Suppressor macrophage treated with lipopolysaccharide for 1 hour (primary cell): ENCODE results near the gene BUB3.

Experiments used
- DNase-seq, 3 donors: peaks; one replicate each; pipeline ENCODE4 v3.0.0-alpha.2; 2020 to 2022

The BUB3 gene

DNA sequence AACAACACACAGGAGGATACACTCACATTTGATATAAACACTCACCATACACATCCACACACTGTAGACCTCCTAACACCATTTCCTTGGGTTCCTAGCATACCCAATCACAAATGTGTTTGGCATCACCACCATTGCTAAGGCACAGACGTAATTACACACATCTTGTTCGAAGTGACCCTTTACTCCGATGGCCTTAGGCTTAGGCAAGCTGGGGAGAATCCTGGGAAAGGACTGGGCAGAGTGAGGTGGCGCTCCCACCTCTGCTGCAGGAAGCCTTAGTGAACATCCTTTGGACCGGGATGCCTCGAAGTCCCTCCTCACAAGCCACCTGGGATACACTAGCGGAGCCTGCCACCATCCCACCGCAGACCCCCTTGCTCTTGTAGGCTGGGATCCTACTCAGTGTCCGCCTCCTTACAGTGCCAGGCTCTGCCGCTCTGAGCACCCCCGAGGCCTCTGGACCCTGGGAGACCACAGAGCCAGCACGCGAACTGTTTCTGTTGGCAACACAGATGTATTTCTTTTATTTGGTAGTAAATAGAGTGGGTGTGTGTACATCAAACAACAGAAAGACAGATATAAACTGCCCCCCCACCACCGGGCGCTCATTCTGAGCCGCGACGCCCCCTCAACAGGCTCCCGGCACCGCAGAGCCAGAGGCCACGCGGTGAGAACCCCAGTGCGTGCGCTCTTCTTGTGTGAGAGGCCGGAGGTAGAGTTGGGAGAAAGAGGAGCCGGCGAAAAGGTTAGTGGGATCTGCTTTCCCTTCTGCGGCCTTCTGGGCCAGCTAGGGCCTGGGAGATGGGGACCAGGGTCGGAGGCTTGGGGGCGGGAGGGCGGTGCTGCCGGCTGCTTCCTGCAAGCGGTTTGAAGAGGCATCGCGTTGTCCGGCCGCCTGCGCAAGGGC is 12.2 kb upstream of the BUB3 start:
- DNase-seq = no peak

DNA sequence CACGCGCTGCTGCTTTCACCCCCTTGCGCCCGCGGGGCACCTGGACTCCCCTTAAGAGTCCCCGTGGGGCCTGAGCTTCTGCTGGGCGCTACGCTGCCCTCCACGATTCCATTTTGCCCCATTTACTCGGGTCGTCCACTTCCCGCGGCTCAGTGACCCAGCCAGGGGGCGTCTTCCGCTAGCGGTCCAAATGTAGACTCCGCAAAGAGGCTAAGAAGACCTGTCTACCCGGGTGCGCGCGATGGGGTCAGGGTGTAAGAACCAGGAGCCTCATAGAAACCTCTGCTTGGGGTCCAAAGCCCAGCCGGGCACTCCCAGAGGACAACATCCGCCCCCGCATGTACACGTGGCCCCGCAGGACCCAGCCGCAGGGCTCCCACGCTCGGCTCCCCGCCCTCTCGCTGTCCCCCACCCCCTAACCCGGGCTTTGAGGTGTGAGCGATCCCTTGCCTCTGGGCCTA is 11.5 kb upstream of the BUB3 start:
- DNase-seq = no peak

DNA sequence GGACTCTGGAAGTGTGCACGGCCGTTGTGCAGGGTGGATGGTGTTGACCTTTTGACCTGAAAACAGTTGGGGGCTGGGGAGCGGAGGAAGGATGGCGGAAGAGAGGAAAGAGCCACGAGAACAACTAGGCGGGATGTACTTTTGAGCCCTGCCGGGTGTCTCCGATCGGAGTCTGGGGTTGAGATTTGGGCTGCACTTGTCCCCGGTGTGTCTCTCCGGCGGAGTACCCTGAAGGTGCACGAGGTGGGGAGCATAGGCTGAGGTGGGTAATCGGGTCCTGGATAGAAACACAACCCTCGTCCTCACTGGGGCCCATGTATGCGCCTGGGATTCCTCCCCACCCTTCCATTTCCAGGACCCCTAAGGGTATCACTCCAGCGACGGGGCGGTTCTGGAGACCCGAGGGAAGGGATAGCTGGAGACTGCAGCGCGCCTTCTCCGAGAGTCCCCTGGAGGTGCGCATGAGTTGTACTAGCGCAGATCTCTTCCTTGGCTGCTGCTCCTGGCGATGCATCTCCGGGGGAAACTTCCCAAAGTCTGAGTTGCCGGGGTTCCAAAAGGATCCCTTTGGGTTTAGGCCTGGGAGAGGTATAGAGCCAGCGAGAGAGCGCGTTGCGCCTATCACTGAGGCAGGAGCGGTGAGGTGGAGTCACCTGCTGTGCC is 10.9 kb upstream of the BUB3 start:
- DNase-seq = no peak

DNA sequence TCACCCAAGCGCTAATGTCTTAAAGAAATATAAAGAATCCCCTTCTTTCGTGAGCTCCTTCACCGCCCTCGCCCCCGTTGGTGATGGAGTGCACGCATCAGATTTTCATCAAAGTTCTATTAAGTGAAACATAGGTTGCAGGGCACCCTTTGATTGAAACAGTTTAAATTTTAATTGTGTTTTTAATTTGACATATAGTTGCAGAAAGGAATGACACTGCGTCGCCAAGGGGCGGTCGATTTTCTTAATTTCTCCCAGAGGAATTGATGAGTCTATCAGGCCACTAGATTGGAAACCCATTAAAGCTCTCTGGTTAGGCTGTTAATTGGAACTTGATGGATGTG is 10.4 kb upstream of the BUB3 start:
- no peak for DNase-seq

DNA sequence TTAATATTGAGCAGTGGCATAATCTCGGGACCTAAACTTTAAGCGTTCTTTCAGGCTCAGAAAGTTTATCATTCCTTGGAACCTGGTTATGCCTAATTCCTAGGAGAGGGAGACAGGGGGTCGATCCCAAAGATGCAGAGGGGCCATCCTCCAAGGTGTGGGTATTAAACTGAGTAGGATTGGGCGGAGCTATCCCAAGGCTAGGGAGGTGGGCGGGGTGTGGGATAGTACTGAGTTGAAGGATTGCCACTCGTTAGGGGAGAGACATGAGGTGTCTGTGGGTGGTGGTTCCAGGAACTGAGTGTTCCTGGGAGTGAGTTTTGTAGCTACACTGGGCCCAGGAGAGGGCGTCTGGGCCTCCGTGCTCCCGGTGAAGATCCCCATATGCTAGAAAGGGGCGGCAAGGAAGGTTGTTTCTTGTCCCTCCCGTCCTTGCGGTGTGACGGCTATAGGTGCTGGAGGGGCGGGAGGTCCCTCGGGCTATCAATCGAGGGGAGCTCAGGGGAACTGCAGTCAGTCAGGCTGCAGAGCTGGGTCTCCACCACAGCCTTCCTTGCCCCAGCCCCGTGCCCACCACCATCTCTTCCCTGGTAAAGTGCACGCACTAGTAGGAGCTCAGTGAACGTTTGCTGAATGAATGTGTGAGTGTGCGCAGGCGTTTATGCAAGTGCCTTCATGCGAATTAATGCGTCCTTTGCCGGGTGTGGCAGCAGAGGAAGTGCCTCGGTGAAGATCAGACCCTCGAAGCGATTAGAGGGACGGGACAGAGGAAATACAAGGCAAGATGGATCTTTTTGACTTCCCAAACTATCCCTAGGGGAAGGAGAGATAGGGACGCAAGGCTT is 9.3 kb upstream of the BUB3 start:
- DNase-seq = peak in 1 of 3 donors; percentile 34

DNA sequence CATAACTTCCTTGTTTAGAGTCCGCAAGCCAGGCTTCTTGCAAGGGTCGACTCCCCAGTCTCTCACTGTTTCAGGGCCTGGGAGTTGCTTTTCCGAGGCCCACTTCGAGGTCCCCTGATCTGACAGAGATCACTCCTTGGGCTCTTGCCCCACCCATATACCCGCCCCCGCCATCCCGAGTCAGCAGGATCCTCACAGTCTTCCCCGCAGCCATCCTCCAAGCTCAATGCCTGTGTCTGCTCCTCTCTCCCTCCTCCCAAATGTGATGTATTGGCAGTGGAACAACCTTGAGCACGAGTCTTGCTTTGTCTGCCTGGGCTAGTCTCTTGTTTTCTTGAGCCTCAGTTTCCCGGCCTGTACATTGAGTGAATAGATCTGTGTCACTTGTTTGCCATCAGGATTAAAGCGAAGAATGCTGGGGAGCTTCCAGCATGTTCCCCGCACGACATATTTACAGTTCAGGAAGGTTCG is 8.6 kb upstream of the BUB3 start:
- no peak for DNase-seq

DNA sequence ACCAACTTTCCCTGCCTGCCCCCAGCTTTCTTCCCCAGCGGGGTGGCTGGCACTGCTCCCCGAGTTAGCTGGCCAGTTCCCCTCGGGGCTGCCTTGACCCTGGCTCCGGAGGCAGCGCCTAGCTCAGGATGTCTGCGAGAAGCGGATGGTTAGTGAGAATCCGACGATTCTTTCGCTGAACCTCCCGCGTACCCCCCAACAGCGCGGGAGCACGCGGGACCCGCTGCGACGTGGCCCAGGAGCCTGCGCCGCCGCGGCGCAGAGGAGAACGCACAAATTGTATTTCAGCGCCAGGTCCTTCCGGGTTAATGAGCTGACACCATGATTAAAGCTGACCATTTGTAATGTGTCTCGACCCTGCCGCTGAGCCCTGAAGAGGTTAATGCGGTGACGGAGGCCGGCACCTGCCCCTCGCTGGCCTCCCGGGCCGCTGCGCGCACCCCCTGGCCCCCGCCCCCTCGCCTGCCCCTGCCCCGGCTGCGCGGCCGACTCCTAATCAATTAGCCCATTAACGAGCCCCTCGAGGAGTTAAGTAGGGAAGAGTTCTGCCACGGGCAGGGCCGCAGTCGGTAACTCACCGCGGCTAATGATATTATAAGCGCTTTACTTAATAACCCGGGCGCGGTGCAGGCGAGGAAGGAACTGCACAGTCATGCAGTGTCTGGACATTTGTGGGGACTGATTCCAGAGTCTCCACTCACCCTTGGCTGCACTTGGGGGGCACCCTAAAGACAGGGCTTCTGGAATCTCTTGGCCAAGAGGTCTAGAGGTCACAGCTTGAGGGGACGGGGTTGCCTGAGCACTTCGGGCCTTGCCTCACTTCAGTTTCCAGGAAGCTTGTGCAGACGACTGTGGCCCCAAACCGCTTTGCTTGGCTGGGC is 7.9 kb upstream of the BUB3 start:
- peak in 1 of 3 donors; percentile 40 for DNase-seq

DNA sequence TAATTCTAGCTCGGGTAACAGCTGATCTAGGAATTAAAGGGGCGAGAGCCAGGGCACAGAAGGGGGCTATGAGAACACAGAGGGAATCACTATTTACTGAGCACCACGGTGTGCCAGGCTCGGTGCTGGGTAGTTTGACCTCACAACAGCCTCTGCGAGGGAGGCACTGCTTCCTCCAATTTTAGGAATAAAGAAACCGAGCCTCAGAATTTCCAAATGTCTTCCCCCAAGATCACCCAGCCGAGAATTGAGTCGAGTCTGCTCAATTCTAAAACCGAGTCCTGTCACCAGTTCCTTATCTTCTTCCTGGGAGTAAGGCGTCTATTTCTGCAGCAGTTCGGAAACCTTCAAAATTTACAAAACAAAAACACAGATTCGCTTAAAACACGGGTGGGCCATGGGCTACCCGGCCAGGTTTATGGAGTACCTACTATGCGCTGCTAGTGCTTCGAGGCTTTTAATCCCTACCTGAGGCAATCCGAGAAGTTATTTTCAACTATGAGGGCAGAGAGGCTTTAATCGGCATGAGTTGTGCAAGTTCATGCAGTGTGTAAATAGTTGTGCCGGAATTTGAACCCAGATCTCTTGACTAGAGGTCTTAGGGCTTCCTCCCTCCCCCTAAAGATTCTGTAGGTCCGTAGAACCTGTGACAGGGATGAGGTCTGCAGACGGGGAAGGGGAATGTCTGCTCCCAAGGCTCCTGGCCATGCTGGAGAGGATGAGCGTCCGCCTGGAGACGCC is 7.1 kb upstream of the BUB3 start:
- DNase-seq = no peak

DNA sequence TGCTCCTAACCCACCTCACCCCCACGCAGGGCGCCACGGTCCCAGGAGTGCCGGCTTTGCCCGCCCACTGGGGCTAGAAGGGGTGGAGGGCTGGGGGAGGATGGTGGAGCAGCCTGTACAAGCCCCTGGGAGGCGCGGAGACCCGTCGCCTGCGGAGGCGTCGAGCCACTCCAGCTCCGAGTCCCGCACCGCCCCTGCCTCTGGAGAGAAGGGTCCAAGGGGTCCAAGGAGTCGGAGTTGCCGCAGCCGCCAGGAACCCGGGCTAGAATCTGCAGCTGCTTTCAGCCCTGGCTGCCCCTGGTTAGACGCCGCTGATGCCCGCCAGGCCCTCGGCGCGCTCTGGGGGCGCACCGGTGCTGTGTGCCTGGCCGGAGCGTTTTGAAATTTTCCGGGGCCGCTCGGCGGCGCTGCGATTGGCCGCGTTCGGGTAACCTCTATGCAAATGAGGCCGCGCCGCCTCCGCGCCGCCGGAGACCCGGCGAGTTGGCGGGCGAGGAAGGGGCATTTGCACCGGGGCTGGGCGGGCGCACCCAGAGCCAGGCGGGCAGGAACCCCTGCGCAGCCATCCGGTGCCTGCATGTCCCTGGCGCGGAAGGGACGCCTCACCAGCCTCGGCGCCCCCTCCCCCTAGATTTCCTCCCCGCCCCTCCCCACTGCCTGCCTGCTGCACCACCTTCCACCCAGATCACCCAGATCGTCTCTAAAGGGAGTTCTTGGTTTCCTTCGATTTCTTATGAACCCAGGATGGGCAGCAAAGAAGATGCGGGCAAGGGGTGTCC is 6.4 kb upstream of the BUB3 start, which contains the start of gene HMX2:
Gene HMX2, plus strand, starts transcription at position 502 of the 779 bp plus-strand sequence. Its CDS starts 243 bp downstream, at position 745.
- DNase-seq = peak in 1 of 3 donors; percentile 36

DNA sequence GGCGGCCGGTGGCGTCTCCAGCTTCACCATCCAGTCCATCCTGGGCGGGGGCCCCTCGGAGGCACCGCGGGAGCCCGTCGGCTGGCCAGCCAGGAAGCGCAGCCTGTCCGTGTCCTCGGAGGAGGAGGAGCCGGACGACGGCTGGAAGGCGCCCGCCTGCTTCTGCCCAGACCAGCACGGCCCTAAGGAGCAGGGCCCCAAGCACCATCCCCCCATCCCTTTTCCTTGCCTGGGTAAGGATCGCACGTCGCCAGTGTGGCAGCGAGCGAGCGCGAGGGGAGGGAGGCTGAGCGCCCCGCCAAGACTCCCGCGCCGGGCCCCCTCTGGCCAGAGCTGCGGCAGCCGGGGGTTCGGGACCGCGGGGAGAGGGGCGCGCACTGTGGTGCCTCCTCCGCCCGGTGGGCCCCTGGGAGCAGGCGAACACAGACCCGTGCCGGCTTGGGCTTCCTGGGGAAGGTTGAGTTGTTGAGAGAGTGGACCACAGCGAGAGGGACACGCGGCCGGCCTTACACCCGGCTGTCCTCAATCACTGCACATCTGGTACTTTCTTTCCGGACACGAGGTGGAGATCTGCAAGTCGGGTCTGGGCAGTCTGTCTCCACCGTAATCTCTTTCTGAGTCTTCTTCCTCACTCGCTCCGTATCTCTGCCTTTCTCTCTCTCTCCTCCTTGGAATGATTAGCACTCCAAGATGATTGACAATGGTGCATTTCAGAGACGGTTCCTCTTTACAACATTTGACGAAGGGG is 5.6 kb upstream of the BUB3 start:
- DNase-seq = no peak

DNA sequence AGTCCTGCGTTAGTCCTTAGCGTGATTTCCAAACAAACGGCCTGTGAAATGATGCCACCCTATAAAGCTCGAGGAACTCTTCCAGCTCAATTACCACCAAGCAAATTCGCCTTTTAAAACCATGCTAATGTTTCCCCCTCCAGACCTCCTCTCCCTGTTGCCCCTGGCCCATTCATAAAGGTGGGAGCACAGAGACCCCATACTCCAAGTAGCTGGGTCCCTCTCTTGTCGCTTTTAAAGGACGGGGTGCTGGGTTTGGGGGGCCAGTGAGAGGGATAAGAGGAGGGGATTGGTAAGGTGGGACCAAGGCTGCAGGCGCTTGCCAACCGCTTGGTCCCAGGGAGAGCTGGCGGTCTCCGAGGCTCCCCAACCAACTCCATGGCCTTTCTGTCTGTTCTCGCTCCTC is 5.0 kb upstream of the BUB3 start:
- DNase-seq = no peak

DNA sequence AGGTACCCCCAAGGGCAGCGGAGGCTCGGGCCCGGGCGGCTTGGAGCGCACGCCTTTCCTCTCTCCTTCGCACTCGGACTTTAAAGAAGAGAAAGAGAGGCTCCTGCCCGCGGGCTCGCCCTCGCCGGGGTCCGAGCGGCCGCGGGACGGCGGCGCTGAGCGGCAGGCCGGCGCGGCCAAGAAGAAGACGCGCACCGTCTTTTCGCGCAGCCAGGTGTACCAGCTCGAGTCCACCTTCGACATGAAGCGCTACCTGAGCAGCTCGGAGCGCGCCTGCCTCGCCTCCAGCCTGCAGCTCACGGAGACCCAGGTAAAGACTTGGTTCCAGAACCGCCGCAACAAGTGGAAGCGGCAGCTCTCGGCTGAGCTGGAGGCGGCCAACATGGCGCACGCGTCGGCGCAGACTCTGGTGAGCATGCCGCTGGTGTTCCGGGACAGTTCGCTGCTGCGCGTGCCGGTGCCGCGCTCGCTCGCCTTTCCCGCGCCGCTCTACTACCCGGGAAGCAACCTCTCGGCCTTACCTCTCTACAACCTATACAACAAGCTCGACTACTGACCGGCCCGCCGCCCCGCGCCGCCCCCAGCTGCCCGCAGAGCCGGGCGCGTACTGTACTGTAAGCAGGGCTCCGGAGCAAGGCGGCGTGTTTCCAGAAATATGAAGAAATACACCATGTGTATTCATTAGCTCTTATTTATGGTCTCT is 4.5 kb upstream of the BUB3 start:
- peak; percentile 50 to 70 (median 58) for DNase-seq

DNA sequence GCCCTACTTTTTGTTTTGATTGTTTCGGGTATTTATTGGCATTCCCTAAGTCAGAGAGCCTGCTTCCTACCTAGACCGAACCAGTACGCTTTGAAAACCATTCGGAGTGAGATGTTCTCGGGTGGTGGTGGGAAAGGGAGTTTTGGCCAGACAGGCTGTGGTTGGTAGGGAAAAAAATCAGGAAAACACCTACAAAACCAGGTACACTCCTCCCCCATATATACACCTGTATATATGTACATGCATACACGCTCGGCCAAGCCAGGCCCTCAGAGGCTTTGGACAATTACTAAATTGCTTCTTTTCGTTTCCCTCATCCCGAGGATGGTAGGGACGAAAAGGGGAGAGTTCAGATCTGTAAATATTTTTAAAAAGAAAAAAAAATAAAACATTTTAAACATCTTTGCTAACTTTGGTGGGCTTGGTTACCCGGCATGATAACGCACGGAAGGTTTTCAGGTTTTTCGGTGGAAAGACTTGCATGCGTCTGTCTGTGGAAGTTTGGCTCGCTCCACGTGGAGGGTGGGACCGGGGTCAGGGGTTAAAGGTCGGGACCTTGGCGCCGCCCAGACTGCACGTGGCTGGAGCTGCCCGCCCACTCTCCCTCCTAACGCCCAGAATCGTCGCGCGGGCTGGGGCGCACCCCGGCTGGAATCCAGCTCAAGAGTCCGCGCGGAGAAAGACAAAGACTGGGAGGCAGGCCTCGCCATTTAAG is 3.8 kb upstream of the BUB3 start:
- DNase-seq = peak in 1 of 3 donors; percentile 68

DNA sequence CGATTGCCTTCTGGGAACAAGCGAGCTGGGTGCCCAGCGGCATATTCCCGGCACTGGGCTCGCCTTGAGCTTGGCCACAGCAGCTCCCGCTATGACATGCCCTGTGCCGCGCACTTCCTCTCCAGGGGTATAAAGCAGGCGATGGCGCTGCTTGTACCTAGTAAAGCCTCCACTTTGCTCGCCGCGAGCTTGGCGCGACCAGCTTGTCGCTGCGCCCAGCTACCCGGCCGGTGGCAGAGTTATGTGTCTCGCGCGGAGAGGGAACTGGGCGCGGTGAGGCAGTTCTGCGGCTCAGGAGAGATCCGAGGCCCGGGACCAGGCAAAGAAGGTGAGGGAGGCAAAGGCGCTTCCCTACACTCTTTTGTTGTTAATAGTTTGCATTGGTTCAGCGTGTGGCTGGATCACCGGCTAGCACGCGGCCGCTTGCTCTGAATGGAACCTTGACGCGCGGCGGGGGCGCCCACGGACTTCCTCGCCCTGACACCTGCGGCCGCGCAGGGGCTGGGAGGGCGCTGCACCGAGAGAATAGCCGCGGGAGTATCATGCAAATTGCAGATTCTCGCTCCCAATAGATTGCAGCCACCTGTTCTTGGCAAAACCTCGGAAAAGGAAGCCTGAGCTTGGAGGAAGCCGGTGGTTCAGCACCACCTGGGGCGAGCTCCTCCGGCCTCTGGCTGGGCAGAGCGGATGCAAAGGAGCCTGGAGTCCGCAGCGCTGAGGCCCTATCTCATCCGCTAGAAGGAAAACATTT is 3.0 kb upstream of the BUB3 start:
- DNase-seq = peak in 2 of 3 donors; percentile 60 to 61

DNA sequence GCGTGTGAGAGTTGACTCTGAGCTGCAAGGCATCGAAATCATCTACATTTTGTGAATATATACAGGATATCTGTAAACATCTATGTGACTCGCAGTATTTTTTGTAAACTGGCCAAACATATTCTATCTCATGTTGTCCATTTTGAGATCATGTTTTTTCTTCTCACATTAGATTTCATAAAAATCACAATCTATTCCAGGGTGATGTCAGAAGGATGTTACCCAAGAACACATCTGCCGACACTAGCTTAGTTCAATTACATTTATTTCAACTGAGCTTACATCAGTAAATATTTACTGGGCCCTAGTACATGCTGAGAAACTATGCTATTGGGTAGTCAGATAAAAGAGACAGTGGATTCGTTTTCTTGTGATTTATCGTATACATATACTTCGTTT is 2.5 kb upstream of the BUB3 start:
- DNase-seq = no peak

DNA sequence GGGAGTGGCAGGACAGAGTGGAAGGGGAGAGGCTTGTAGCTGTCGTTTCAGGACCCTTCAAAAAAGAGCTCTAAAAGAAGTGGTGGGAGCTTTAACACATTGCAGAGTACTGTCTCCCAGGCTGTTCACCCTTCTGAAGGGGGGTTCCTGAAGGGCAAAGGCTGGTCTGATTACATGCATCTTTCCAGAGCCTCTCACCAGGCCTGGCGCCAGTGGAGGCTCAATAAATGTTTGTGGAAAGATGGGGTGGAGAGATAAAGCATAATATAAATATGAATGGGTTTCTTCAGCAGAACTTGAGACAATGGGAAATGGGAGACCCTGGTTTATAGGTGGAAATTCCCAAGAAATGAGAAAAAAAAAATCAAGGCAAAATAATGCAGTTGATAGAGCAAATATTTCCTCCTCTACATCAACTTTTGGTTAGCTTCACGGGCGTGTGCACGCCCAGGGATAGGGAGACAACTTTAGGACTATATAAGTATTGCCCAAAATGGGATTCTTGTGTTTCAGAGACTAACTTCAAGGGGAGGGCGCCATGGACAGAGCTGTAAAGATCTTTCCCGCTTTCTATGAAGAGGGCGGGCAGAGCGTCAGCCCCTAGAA is 613 bp upstream of the BUB3 start:
- no peak for DNase-seq
